Measurements from ENCODE around the gene PSMG1.

PSMG1 gene

GRCh38 chr21:39189857-39190604 is 6.8 kb upstream of the PSMG1 start:
- no peak for DNase-seq (ENCODE audit: low read depth in 2 of 3, low spot score in 1 of 3)

- no peak for DNase-seq (ENCODE audit: low read depth in 2 of 3, low spot score in 1 of 3)
These were observed 5.4 kb upstream of the PSMG1 start for GRCh38 chr21:39188521-39189139.

GRCh38 chr21:39187141-39187540 is 3.9 kb upstream of the PSMG1 start:
- no peak for DNase-seq (ENCODE audit: low read depth in 2 of 3, low spot score in 1 of 3)

GRCh38 chr21:39186676-39187075 is 3.4 kb upstream of the PSMG1 start:
- DNase-seq (ENCODE audit: low read depth in 2 of 3, low spot score in 1 of 3), result no peak

GRCh38 chr21:39185157-39185556 is 1.9 kb upstream of the PSMG1 start:
- no peak for DNase-seq (ENCODE audit: low read depth in 2 of 3, low spot score in 1 of 3)

GRCh38 chr21:39184050-39184980 is 1.1 kb upstream of the PSMG1 start:
- DNase-seq (ENCODE audit: low read depth in 2 of 3, low spot score in 1 of 3), result no peak

- no peak for DNase-seq (ENCODE audit: low read depth in 2 of 3, low spot score in 1 of 3)
These were observed 573 bp downstream of the PSMG1 start for GRCh38 chr21:39182484-39183271.

GRCh38 chr21:39182016-39182415 is 1.2 kb downstream of the PSMG1 start:
- DNase-seq (ENCODE audit: low read depth in 2 of 3, low spot score in 1 of 3), result no peak

- DNase-seq (ENCODE audit: low read depth in 2 of 3, low spot score in 1 of 3), result no peak
These were observed 1.9 kb downstream of the PSMG1 start for GRCh38 chr21:39181205-39181818.

- DNase-seq (ENCODE audit: low read depth in 2 of 3, low spot score in 1 of 3), result no peak
These were observed 2.7 kb downstream of the PSMG1 start for GRCh38 chr21:39180429-39181019.

- DNase-seq (ENCODE audit: low read depth in 2 of 3, low spot score in 1 of 3), result no peak
These were observed 4.8 kb downstream of the PSMG1 start for GRCh38 chr21:39178421-39178820.

GRCh38 chr21:39176271-39176709 is 7.0 kb downstream of the PSMG1 start:
- DNase-seq (ENCODE audit: low read depth in 2 of 3, low spot score in 1 of 3), result no peak

- DNase-seq (ENCODE audit: low read depth in 2 of 3, low spot score in 1 of 3), result no peak
These were observed 7.6 kb downstream of the PSMG1 start for GRCh38 chr21:39175665-39176064.

GRCh38 chr21:39175154-39175553 is 8.1 kb downstream of the PSMG1 start:
- no peak for DNase-seq (ENCODE audit: low read depth in 2 of 3, low spot score in 1 of 3)

GRCh38 chr21:39173716-39174680 is 9.3 kb downstream of the PSMG1 start:
- DNase-seq (ENCODE audit: low read depth in 2 of 3, low spot score in 1 of 3), result no peak

- DNase-seq (ENCODE audit: low read depth in 2 of 3, low spot score in 1 of 3), result no peak
These were observed 13.3 kb downstream of the PSMG1 start for GRCh38 chr21:39169906-39170305.

GRCh38 chr21:39168800-39169199 is 14.5 kb downstream of the PSMG1 start:
- DNase-seq (ENCODE audit: low read depth in 2 of 3, low spot score in 1 of 3), result no peak

GRCh38 chr21:39164523-39164922 is 18.7 kb downstream of the PSMG1 start:
- no peak for DNase-seq (ENCODE audit: low read depth in 2 of 3, low spot score in 1 of 3)

GRCh38 chr21:39161064-39161463 is 22.2 kb downstream of the PSMG1 start:
- DNase-seq (ENCODE audit: low read depth in 2 of 3, low spot score in 1 of 3), result no peak
